GM19193 (cell line): ENCODE measurements around the gene ATG10.

ENCODE experiments used
- POLR2A ChIP-seq: IDR thresholded peaks from 4 replicates; pipeline ENCODE4 v1.6.1; 2011; ENCODE audit not compliant: insufficient read depth, insufficient read length; ENCODE audit errors: extremely low read depth

ATG10 gene

DNA sequence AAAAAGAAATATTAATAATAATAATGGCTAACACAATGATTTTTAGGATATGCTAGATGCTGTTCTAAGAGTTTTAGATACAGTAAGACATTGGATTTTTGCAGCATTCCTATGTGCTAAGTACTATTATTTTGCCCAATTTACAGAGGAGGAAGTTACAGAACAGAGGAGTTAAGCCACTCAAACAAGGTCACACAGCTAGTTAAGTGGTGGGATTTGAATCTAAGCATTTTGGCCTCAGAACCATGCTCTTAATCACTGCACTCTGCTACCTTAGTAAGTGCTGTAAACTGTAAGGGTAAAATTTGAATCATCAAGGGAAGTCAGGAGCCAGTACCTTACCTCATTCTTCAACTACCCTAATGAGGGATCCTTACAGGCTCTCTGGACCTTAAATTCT lies 280.9 kb downstream of the ATG10 start:
- no peak for TF ChIP-seq POLR2A

DNA sequence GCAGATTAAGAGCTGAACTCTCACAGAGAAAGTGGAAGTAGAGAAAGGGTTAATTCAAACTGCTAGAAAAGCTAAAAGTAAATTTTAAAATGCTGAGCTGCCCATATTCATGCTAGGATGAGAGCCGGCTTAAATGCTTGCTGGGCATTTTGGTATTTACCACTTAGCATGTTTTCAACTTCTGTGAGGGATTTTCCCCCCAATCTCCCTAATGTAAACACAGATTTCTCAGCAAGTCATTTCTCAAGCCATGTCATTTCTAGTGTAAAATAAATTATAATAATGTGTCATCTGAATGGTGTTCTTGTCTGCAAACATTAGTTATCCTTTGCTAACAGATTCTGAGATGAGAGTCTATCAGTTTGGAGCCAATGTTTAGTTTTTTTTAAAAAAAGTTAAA lies 284.0 kb downstream of the ATG10 start:
- TF ChIP-seq POLR2A = no peak

DNA sequence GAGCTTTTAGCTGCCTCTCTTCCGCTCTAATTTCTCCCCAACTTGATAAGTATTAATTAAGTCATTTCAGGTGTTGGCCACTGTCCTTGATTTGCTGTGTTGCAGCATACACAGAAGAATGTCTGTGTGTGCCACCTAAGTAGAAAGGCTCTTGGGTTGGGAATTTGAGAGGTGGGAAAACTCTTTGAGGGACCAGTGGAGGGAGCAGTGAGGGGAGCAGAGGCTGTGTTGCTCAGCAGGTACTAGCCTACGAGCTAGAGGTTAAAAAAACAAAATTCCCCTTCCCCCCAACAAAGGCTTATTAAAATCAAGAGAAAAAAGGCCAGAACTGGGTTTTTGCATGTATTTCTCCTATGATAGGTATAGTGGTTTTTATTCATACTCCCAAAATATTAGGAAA lies 285.4 kb downstream of the ATG10 start:
- no peak for TF ChIP-seq POLR2A

DNA sequence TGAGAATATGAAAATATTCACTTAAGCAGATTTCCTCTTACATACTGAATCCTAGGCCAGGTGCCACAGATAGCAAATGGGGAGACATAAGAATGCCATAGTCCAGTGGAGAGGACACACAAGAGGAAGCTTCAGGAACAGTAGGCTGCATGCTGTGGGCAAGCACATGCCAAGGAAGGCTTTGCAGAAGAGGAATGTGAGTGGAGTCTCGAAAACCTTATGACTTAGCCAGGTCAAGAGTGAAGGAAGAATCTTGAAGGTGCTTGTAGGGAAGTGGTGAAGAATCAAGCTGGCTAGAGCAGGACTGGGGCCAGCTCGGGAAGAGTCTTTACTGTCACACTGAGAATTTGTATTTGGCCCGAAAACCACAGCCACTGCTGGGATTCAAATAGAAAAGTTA lies 285.9 kb downstream of the ATG10 start:
- TF ChIP-seq POLR2A = no peak

DNA sequence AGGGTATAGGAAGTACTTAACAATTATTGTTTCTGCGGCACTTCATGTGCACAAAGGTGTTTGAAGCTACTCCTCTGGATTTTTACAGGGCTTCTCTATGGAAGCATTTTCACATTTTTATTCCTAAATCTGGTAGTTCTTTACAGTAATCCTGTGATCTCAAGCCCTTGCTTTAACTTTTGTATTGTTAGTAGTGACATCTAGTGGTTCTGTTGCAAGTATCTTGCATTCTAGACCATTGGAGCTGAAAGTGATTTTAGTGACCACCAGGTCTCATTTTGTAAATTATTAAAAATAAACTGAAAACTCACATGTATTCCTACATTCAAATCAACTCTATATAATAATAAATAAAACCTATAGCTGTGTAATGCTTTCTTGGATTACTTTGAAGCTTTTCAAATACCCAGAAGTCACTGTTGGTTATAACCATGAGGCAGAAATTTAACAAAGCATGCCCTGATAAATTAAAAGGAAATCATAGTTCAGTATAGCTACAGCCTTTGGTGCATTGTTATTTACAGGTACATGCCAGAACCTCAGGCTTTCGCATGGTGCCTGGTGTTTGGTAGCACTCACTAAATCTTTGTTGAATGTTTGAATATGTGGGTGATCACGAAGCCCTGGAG lies 287.5 kb downstream of the ATG10 start:
- no peak for TF ChIP-seq POLR2A

DNA sequence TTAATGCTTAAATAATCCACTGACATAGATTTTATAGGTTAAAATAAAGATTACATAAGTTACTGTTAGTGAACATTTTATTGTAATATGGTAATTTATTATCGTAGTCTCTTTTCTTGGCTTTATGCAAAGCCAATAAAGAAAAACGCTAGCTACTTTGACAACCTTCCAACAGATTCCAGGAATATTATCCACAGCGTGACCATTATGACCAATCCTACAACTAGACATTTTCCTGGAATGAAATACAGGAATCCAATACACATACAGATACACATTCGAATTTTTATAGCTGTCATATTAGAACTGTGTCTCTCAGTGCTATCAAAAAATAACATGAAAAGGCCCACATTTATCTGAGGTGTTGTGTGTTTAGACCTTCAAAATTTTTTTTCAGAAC lies 293.2 kb downstream of the ATG10 start:
- TF ChIP-seq POLR2A = no peak

DNA sequence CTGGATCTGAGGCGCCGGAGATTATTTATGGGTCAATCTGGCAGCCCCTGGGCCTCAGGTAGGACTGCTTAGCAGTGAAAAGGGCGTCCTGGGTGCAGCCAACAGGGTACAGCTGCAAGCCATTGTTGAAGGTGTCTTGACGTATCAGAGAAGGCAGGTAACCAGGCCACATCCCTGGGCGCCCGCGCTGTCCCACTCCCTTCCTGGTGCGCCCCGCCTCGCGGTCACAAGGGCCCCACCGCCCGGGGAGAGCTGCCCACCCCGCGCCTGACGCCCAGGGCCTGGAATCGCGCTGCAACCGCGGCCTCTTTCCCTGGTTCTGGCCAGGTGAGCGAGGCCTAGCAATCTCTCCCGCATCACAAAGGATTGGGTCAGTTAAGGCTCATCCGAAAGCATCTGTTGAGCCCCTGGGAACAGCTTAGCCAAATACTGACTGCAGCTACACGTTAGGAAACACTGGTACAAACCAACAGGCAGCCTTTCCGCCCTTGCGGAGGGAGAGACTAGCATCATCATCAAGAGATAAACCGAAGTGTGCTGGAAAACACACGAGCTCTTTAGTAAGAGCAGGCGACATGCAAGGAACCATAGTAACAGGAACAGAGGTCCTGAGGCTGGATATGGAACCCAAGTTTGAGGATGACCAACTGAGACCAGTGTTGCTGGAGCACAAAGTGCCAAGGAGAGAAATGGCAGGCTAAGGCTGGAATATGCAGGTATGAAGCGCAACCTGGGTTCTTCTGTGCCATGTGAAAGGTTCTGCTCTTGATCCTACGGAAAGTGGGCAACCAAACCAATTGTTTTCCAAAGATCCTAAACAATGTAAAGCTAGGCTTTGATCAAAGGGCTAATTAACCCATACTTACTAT lies 302.8 kb downstream of the ATG10 start:
- TF ChIP-seq POLR2A = peak; percentile 62

DNA sequence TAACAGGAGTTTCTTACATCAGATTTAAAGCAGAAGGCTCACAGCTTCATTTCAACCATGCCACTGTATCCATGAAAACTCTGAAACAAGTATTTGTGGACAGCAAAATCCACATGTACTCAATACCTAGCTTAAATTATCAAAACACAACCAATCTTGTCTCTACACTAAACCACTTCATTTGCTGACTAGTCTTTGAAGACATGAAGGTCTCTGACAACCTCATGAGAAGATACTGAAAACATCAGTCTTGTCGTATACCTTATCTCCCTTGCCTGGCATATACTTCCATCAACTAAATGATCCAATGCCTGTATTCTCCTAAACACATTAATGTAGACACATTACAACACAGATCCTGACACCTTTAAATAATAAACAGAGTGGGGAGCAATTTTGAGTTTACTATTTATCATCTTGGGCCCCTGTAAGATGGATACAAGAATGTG lies 303.4 kb downstream of the ATG10 start:
- TF ChIP-seq POLR2A = no peak

DNA sequence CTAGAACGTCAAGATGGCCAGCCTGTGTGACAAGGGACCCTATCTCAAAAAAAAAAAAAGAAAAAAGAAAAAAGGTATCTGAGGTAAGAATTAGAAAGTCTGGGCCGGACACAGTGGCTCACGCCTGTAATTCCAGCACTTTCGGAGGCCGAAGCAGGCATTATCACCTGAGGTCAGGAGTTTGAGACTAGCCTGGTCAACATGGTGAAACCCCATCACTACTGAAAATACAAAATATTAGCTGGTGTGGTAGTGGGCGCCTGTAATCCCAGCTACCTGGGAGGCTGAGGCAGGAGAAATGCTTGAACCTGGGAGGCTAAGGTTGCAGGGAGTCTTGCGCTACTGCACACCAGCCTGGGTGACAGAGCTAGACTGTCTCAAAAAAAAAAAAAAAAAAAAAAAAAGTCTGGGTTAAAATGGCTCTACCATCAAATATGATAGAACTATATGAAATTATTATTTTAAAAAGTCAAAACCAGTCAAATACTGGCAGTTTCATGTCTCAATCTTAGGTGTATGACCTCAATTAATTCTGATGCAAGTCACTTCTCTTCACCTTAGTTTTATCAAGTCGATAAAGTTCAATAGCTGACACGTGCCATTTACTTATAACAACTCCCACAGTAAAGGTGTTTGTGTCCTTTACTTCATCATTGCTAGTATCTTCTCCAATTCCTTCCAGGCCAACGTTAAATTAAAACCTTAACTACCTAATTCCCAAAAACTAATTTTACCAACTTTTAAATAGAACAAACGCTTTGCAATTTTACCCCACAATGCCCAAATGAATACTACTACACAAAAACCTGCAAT lies 305.2 kb downstream of the ATG10 start:
- TF ChIP-seq POLR2A = no peak

DNA sequence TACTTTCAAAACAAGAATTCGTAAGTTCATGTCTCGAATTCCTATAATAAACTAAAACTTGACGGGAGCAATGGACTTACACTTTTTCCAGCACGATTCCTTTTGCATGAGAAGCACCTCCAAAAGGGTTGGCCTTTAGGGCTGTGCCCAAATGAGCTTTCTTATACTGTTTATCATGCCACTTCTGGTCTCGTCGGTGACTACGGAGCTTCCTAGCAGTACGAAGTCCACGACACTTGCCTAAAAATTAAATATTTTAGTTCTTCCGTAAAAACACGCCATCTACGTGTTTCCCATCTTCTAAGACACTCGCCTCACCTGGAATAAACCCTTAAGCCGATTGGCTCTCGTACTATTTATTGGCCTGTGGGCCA lies 305.8 kb downstream of the ATG10 start:
- no peak for TF ChIP-seq POLR2A

DNA sequence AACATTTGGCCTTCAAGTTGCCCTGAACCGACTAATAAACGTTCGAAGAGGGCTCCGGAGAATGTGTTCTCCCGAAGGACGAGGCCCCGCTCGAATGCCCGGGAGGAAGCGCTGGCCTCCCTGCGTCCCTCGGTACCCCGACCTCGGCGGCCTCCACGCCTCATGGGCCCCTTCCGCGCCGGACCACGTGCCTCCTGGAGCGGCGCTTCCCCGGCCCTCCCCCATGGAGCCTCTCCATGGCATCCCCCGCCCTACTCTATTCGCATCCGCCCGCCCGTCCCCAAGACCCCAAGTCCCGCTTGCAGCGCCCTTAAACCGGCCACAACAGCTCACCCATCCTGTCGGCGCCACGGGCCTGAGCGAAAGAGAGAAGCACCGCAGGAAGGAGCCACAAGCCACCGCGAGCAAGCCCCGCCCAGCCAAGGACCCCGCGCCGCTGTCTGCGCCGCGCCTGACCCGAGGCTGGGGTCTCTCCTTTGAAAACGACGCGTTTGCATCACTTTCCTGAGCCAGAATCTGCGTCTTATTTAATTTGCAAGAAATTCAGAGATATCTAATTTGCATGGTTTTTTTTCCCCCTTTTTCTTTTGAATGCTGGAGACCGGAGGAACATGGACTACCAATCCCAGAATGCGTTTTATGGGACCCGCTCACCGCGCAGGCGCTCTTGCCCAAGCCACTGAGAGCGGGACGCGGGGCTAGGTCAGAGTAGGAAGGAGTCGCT lies 306.3 kb downstream of the ATG10 start, which contains the start of gene RPS23:
Gene RPS23, minus strand, starts transcription at position 368 of the 724 bp plus-strand sequence. Its CDS starts 31 bp downstream, at position 337.
- TF ChIP-seq POLR2A = peak; percentile 98

DNA sequence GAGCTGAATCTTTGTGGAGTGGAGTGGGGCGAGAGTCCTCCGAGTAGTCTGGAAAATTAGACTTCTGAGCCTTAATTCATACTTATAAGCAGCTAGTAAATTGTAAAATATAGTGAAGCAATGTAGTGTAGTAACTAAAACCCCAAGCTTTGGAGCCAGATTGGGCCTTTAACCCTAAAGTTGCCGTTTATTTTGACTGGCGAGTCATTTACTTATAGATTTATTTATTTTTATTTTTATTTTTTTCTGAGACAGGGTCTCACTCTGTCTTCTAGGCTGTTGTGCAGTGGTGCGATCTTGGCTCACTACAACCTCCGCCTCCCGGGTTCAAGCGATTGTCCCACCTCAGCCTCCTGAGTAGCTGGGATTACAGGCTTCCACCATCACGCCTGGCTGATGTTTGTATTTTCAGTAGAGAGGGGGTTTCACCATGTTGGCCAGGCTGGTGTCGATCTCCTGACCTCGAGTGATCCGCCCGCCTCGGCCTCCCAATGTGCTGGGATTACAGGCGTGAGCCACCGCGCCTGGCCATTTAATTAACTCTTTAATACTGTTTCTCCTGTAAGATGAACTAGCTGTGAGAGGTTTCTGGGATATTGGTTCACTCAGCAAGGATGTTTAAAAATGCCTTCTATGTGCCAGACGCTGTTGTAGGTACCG lies 307.0 kb downstream of the ATG10 start:
- no peak for TF ChIP-seq POLR2A

DNA sequence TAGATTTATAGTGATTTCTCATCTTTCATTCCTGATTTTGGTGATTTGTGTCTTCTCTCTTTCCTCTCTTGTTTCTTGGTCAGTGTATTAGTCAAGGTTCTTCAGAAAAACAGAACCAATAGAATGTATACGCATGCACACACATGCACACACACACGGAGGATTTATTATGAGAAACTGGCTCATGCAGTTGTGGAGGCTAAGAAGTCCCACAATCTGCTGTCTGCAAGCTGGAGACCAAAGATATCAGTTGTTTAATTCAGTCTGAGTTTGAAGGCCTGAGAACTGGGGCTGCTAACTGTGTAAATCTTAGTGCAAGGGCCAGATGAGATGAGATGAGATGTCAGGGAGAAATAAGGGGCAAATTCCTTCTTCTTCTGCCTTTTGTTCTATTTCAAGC lies 312.1 kb downstream of the ATG10 start:
- TF ChIP-seq POLR2A = no peak

DNA sequence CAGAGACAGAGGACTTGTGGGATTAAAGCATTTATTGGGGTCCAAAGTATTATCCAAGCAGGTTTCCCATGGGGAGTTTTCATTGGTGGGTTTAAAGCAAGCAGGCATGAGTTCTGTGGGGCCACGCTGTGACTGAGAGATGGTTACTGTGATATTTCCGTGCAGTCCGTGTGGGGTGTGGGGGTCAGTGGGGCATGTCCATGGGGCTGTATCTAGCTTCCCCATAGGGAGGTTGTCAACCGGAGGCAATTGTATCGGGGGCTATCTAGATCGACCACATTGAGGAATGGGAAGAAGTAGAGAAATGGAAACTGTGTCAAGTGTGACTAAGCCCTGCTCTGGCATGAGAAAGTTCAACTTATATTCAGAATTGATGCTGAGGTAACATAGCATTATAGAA lies 313.4 kb downstream of the ATG10 start:
- TF ChIP-seq POLR2A = no peak
